CD4-positive, alpha-beta memory T cell (primary cell): ENCODE results near the gene ERG. TPM values are rescaled to one million over a fixed set of nuclear protein-coding genes. Genes with fewer than 3 reads are reported as not detected.

Experiments
- CTCF ChIA-PET: fragments of 350-600 bp; sonication (Branson Sonifier 250); formaldehyde crosslinking; loops from one replicate; lab custom pipeline; 2021; ENCODE audit warnings: inconsistent platforms; ENCODE audit not compliant: partially characterized antibody; lab: Charles Lee
- POLR2A ChIA-PET: fragments of 350-600 bp; sonication (Branson Sonifier 250); formaldehyde crosslinking; loops from one replicate; lab custom pipeline; 2021; ENCODE audit not compliant: partially characterized antibody; lab: Charles Lee
- DNase-seq, 5 donors: peaks; one replicate each; pipeline versions ENCODE4 v3.0.0 to v3.0.0-alpha.2; 2020 to 2022; ENCODE audit warnings: mixed read lengths in 1 of 5
- H3K27ac ChIP-seq: one replicate; pipeline ENCODE4 v1.7.0; 2013; ENCODE audit warnings: low read depth, low read length
- H3K27me3 ChIP-seq: 2 replicates; pipeline ENCODE4 v1.7.0; 2013; ENCODE audit warnings: mild to moderate bottlenecking, low read length, moderate library complexity; ENCODE audit not compliant: insufficient read depth
- H3K36me3 ChIP-seq: 2 replicates; pipeline ENCODE4 v1.7.0; 2013; ENCODE audit warnings: mild to moderate bottlenecking, low read length, moderate library complexity; ENCODE audit not compliant: insufficient read depth
- H3K4me1 ChIP-seq: 2 replicates; pipeline ENCODE4 v1.7.0; 2013; ENCODE audit warnings: mild to moderate bottlenecking, low read length, moderate library complexity; ENCODE audit not compliant: insufficient read depth
- H3K4me3 ChIP-seq, 2 donors: one replicate each; pipeline ENCODE4 v1.7.0; 2013; ENCODE audit warnings: low read length in 2 of 2, mild to moderate bottlenecking in 1 of 2
- H3K9me3 ChIP-seq, 2 donors: one replicate each; pipeline ENCODE4 v1.7.0; 2013; ENCODE audit warnings: low read length in 2 of 2, control low read depth in 1 of 2; ENCODE audit not compliant: control insufficient read depth in 1 of 2
- H3K27ac Mint-ChIP-seq, 7 donors: one replicate each; pipeline ENCODE4 v1.8.0; 2020 to 2021; ENCODE audit warnings: mixed read lengths in 7 of 7, mild to moderate bottlenecking in 6 of 7, inconsistent platforms in 3 of 7, moderate library complexity in 3 of 7
- H3K27me3 Mint-ChIP-seq, 2 donors: one replicate each; pipeline ENCODE4 v1.8.0; 2020 to 2021; ENCODE audit warnings: mixed read lengths in 2 of 2
- H3K36me3 Mint-ChIP-seq, 2 donors: one replicate each; pipeline ENCODE4 v1.8.0; 2020 to 2021; ENCODE audit warnings: mixed read lengths in 2 of 2, inconsistent platforms in 1 of 2, mild to moderate bottlenecking in 1 of 2
- H3K4me1 Mint-ChIP-seq, 4 donors: one replicate each; pipeline ENCODE4 v1.8.0; 2020 to 2021; ENCODE audit warnings: mixed read lengths in 4 of 4, mild to moderate bottlenecking in 1 of 4
- H3K4me3 Mint-ChIP-seq, 8 donors: one replicate each; pipeline ENCODE4 v1.8.0; 2020 to 2021; ENCODE audit warnings: mixed read lengths in 8 of 8, mild to moderate bottlenecking in 7 of 8, moderate library complexity in 6 of 8, inconsistent platforms in 3 of 8
- H3K9me3 Mint-ChIP-seq, 8 donors: one replicate each; pipeline ENCODE4 v1.8.0; 2020 to 2021; ENCODE audit warnings: mixed read lengths in 8 of 8, mild to moderate bottlenecking in 5 of 8, inconsistent platforms in 3 of 8, moderate library complexity in 1 of 8
- intact Hi-C: fragments of 100-400 bp; cut with micrococcal nuclease; formaldehyde crosslinking; loops from one replicate; pipeline ENCODE4 v1.15.1; 2023
- polyA plus RNA-seq, 2 donors: library from polyadenylated mRNA; unstranded; fragments of 300-500 nt; fragmentation: Illumina TruSeq; gene quantifications; one replicate each; pipeline ENCODE4 v1.2.3, GENCODE V29; 2021
- total RNA-seq, 2 experiments: library from RNA; stranded (reverse); gene quantifications; one replicate each; pipeline ENCODE4 v1.2.3, GENCODE V29; 2021

The ERG gene
- total and polyA plus RNA-seq, 4 experiments from 2014 or later = not detected

DNA sequence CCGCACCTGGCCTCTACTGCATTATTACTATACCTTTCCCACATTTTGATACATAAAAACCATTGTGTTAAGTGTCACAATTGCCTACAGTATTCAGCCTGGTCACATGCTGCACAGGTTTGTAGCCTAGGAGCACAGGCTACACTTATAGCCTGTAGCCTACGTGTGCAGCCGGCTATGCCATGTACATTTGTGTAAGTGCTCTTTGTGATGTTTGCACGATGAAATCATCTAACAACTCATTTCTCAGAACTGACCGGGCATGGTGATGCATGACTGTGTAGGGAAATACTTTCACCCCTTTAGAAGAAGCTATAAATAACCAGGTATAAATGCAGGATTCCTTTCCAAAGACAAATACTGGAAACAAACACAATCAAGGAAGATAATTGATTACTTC is 12.1 kb downstream of the ERG start:
- ChIA-PET POLR2A (no interaction called here), CTCF (no interaction called here)
- no peaks in the 10 kb centered on the region for H3K36me3 Mint-ChIP-seq
- intact Hi-C loops = no loop called here
- no peak overlapping the region for H3K27ac Mint-ChIP-seq
- no peak for DNase-seq
- H3K4me1 Mint-ChIP-seq = no peaks in the 10 kb centered on the region
- no peaks in the 10 kb centered on the region for H3K9me3 ChIP-seq
- H3K36me3 ChIP-seq = no peaks in the 10 kb centered on the region
- no peak overlapping the region for H3K4me3 Mint-ChIP-seq
- H3K27me3 ChIP-seq = no peaks in the 10 kb centered on the region
- no peaks in the 10 kb centered on the region for H3K4me1 ChIP-seq
- no peak overlapping the region for H3K27ac ChIP-seq
- peaks cover 0 to 1% (median 0%) of the 10 kb centered on the region in 8 donors for H3K9me3 Mint-ChIP-seq
- H3K27me3 Mint-ChIP-seq = peaks cover 6 to 10% of the 10 kb centered on the region in 2 donors
- no peak overlapping the region for H3K4me3 ChIP-seq

DNA sequence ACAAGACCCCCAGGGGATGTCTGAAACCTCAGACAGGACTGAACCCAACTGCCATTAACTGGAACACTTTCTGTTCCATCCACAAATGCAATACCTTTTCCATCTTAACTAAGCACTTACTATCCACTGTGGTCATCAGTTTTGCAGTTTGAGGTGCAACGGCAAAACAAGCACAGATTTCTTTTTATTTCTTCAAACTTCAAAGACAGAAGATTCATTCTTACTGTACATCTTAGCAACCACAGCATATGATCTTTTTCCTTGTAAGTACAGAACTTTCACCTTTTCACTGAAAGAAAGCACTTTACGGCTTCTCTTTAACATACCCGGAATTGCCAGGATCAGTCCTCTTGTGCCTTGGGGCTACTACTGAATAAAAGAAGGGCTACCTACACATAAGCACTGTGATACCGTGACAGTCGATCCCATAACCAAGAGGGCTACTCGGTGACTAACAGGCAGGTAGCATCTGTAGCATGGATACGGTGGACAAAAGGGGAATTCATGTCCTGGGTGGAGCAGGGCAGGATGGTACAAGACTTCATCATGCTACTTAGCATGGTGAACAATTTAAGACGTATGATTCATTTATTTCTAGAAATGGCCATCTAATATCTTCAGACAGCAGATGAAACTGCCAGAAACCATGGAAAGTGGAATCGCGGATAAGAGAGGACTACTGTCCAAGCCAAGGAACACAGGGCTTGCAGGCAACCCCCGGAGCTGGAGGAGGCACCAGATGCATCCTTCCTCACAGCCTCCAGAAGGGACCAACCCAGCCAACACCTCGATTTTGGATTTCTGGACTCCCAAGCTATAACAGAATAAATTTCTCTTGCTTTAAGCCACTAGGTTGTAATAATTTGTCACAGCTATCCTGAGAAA is 18.4 kb downstream of the ERG start:
- no peak overlapping the region for H3K27ac ChIP-seq
- no peaks in the 10 kb centered on the region for H3K9me3 ChIP-seq
- H3K4me3 ChIP-seq = no peak overlapping the region
- Mint-ChIP-seq H3K27ac (no peak overlapping the region), H3K4me3 (no peak overlapping the region), H3K27me3 (peaks cover 23 to 34% of the 10 kb centered on the region in 2 donors), H3K4me1 (peaks cover 0 to 2% (median 0%) of the 10 kb centered on the region in 4 donors), H3K9me3 (peaks cover 0 to 1% (median 0%) of the 10 kb centered on the region in 8 donors), H3K36me3 (no peaks in the 10 kb centered on the region)
- no peaks in the 10 kb centered on the region for H3K27me3 ChIP-seq
- no peaks in the 10 kb centered on the region for H3K36me3 ChIP-seq
- intact Hi-C loops = no loop called here
- no peaks in the 10 kb centered on the region for H3K4me1 ChIP-seq
- ChIA-PET CTCF (no interaction called here), POLR2A (no interaction called here)
- no peak for DNase-seq

DNA sequence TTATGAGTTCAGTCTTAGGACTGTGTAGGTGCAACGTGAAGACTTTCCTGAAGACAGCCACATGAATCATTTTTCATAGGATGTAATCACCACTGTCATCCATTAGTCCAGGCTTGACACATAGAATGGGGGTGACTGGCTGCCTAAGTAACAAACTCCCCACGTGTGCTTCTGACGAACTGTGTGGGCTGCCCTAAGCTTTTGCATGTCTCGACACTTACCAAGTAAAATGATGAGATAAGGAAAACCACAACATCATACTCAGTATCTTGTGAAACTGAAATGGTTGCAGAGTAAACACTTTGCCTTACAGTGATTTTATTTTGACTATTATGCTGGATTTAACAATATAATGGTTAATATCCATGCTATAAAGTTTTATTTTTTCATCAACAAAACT is 19.5 kb downstream of the ERG start:
- Mint-ChIP-seq H3K36me3 (no peaks in the 10 kb centered on the region), H3K27ac (no peak overlapping the region), H3K9me3 (peaks cover 0 to 1% (median 0%) of the 10 kb centered on the region in 8 donors), H3K27me3 (peaks cover 25 to 30% of the 10 kb centered on the region in 2 donors), H3K4me1 (peaks cover 0 to 2% (median 0%) of the 10 kb centered on the region in 4 donors), H3K4me3 (no peak overlapping the region)
- no peak overlapping the region for H3K4me3 ChIP-seq
- POLR2A ChIA-PET = no interaction called here
- no peak overlapping the region for H3K27ac ChIP-seq
- intact Hi-C loops = no loop called here
- H3K4me1 ChIP-seq = no peaks in the 10 kb centered on the region
- no peaks in the 10 kb centered on the region for H3K36me3 ChIP-seq
- DNase-seq = no peak
- CTCF ChIA-PET = no interaction called here
- H3K27me3 ChIP-seq = no peaks in the 10 kb centered on the region
- H3K9me3 ChIP-seq = no peaks in the 10 kb centered on the region

DNA sequence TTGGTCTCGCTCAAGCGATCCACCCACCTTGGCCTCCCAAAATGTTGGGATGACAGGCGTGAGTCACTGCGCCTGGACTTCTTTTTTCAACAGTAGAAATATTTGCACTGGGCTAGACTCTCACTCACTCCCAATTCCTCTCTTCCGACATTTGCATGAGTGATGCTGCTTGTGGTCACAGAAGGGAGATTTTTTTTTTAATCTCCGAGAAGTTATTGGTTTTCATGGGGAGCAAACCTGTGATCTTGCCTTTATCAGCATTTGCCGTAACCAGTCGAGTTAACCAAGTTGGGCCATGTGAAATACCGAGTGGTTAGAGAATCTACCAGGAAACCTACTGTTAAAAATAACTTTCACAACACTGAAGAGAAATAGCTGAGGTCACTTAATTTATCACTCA is 21.1 kb downstream of the ERG start:
- intact Hi-C loops = no loop called here
- H3K4me3 Mint-ChIP-seq = no peak overlapping the region
- H3K27me3 Mint-ChIP-seq = peaks cover 27 to 32% of the 10 kb centered on the region in 2 donors

DNA sequence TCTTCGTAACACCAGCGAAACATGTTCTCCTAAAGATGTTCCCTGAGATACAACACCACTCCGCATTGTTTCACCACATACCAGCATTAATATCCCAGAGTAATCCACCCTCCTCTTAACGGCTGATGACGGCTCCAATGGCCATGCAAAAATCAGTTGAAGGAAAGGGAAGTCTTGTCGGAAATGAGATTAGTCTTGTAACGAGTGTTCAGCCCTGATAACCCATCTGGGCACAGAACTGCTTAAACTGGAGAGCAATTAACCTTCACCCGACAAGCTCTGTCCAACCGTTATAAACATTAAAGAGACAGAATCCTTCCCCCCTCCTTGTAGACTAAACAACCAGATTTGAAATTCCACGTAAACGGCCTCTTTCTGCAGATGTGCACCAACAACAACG is 21.9 kb downstream of the ERG start:
- H3K36me3 ChIP-seq = no peaks in the 10 kb centered on the region
- Mint-ChIP-seq H3K27me3 (peaks cover 30 to 35% of the 10 kb centered on the region in 2 donors), H3K36me3 (no peaks in the 10 kb centered on the region), H3K4me3 (no peak overlapping the region), H3K9me3 (no peaks in the 10 kb centered on the region), H3K4me1 (peaks cover 0 to 2% (median 0%) of the 10 kb centered on the region in 4 donors), H3K27ac (no peak overlapping the region)
- POLR2A ChIA-PET = no interaction called here
- no peaks in the 10 kb centered on the region for H3K9me3 ChIP-seq
- H3K4me3 ChIP-seq = no peak overlapping the region
- intact Hi-C loops = no loop called here
- H3K27me3 ChIP-seq = no peaks in the 10 kb centered on the region
- CTCF ChIA-PET = no interaction called here
- H3K4me1 ChIP-seq = no peaks in the 10 kb centered on the region
- H3K27ac ChIP-seq = no peak overlapping the region
- DNase-seq = no peak

More for the DNA sequence above, 21.1 kb downstream of the ERG start:
- ChIA-PET POLR2A (no interaction called here), CTCF (no interaction called here)
- Mint-ChIP-seq H3K27ac (no peak overlapping the region), H3K36me3 (no peaks in the 10 kb centered on the region), H3K4me1 (peaks cover 0 to 2% (median 0%) of the 10 kb centered on the region in 4 donors), H3K9me3 (no peaks in the 10 kb centered on the region)
- Histone ChIP-seq H3K27ac (no peak overlapping the region), H3K27me3 (no peaks in the 10 kb centered on the region), H3K4me3 (no peak overlapping the region), H3K9me3 (no peaks in the 10 kb centered on the region), H3K4me1 (no peaks in the 10 kb centered on the region), H3K36me3 (no peaks in the 10 kb centered on the region)
- no peak for DNase-seq

DNA sequence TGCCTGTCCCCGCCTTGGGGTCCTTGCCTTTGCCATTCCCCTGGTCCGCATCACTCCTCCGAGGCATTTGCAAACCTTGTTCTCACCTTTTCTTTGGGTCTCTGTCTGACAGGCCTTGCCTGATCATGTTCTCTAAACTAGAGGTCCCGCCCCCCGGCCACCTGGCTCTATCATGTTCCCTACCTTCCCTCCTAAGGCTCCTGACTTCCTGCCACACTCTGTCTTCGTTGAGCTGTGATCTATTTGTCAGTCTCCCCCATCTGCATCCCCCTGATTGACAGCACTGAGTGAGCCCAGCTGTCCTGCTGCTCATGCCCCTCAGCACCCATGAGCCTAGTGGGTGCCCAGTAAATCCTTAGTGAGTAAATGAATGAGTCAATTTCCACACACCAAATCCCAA is 22.8 kb downstream of the ERG start:
- Mint-ChIP-seq H3K9me3 (peaks cover 0 to 3% (median 0%) of the 10 kb centered on the region in 8 donors), H3K4me1 (peaks cover 0 to 2% (median 0%) of the 10 kb centered on the region in 4 donors), H3K36me3 (no peaks in the 10 kb centered on the region), H3K4me3 (no peak overlapping the region), H3K27ac (no peak overlapping the region), H3K27me3 (peaks cover 30 to 40% of the 10 kb centered on the region in 2 donors)
- Histone ChIP-seq H3K36me3 (no peaks in the 10 kb centered on the region), H3K4me3 (no peak overlapping the region), H3K27me3 (no peaks in the 10 kb centered on the region), H3K27ac (no peak overlapping the region), H3K4me1 (no peaks in the 10 kb centered on the region), H3K9me3 (no peaks in the 10 kb centered on the region)
- ChIA-PET POLR2A (no interaction called here), CTCF (no interaction called here)
- intact Hi-C loops = no loop called here
- DNase-seq = no peak

DNA sequence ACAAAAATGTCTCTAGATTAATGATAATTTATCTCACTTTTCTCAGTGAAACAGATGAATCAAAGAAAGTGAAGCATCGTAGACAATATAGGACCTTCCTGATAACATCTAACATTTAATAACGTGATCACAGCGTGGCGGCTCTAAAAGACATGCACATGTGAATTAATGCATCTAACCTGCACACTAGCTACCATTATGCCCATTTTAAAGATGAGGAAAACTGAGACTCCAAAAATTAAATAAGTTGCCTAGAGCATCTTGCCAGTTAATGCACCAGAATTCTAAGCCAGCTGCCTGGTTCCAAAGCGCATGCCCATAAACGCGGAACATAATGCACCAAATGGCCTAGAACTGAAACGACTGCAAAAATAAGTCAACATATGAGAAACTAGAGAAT is 23.5 kb downstream of the ERG start:
- CTCF ChIA-PET = no interaction called here
- Histone ChIP-seq H3K9me3 (no peaks in the 10 kb centered on the region), H3K27me3 (no peaks in the 10 kb centered on the region), H3K4me1 (no peaks in the 10 kb centered on the region), H3K27ac (no peak overlapping the region), H3K4me3 (no peak overlapping the region), H3K36me3 (no peaks in the 10 kb centered on the region)
- H3K4me3 Mint-ChIP-seq = no peak overlapping the region
- no peak overlapping the region for H3K27ac Mint-ChIP-seq
- H3K9me3 Mint-ChIP-seq = peaks cover 0 to 3% (median 0%) of the 10 kb centered on the region in 8 donors
- intact Hi-C loops = no loop called here
- no peaks in the 10 kb centered on the region for H3K36me3 Mint-ChIP-seq
- no peak for DNase-seq
- peaks cover 30 to 39% of the 10 kb centered on the region in 2 donors for H3K27me3 Mint-ChIP-seq
- POLR2A ChIA-PET = no interaction called here
- peaks cover 0 to 2% (median 0%) of the 10 kb centered on the region in 4 donors for H3K4me1 Mint-ChIP-seq
